OCI-LY1 (cell line): ENCODE measurements around the gene PSAPL1.

Source experiments
- CTCF ChIP-seq: fragments of 200-600 bp; sonication (generic), shearing (Covaris generic); IDR thresholded peaks from 2 replicates; pipeline ENCODE4 v1.5.1; 2017; ENCODE audit warnings: mild to moderate bottlenecking, antibody characterized with exemption, low read length, moderate library complexity, mixed read lengths
- EZH2 ChIP-seq: fragments of 200-600 bp; sonication (generic), shearing (Covaris generic); IDR thresholded peaks from 2 replicates; pipeline ENCODE4 v1.8.0; 2017; ENCODE audit warnings: borderline replicate concordance, mixed run types, mild to moderate bottlenecking, antibody characterized with exemption, low read length, moderate library complexity, mixed read lengths

- TF ChIP-seq CTCF: no peak
- TF ChIP-seq EZH2: no peak
These were observed 18.6 kb downstream of the PSAPL1 start for GRCh38 chr4:7415927-7416686.
